DND-41 (cell line): ENCODE measurements around the gene FBXL12.

Experiments
- CTCF ChIP-seq: IDR thresholded peaks from 2 replicates; pipeline ENCODE4 v1.5.1; 2012; ENCODE audit warnings: borderline replicate concordance, low read length, moderate library complexity, mild to moderate bottlenecking; ENCODE audit not compliant: poor library complexity, severe bottlenecking; ENCODE audit errors: extremely low read depth
- EZH2 ChIP-seq: IDR thresholded peaks from 3 replicates; pipeline ENCODE4 v1.6.1; 2012; ENCODE audit warnings: borderline replicate concordance, low read depth, mild to moderate bottlenecking, moderate library complexity, low read length, inconsistent platforms; ENCODE audit not compliant: severe bottlenecking

GRCh38 chr19:9827289-9828238, 8.7 kb upstream of the FBXL12 start, which contains the start of gene UBL5:
- TF ChIP-seq CTCF = no peak
- TF ChIP-seq EZH2 = no peak
